GM18868 (cell line): Measurements from ENCODE around the gene TSC22D2.
A peak's percentile ranks its signal among the peaks of the same experiment; 100 is the strongest.

Source experiments
- ATAC-seq: cut with Tn5 transposase; IDR thresholded peaks from one replicate; pipeline ENCODE4 v1.9.1; 2021; ENCODE audit warnings: mild to moderate bottlenecking, moderate library complexity; ENCODE audit not compliant: unreplicated experiment

Gene TSC22D2

GRCh38 chr3:150408221-150409124 lies at the start of gene TSC22D2:
TSS of gene TSC22D2 (plus strand) at chr3:150408298. CDS start at chr3:150409351, 1,053 bp downstream.
- peak; percentile 67 for ATAC-seq

GRCh38 chr3:150359381-150359780 lies 48.7 kb upstream of the TSC22D2 start:
- no peak for ATAC-seq

- no peak for ATAC-seq
Measured at GRCh38 chr3:150360966-150361365, 47.1 kb upstream of the TSC22D2 start.

- no peak for ATAC-seq
Measured at GRCh38 chr3:150362515-150363302, 45.4 kb upstream of the TSC22D2 start.

- no peak for ATAC-seq
Measured at GRCh38 chr3:150363420-150363819, 44.7 kb upstream of the TSC22D2 start.

- peak; percentile 76 for ATAC-seq
Measured at GRCh38 chr3:150365132-150365604, 42.9 kb upstream of the TSC22D2 start.

DNA sequence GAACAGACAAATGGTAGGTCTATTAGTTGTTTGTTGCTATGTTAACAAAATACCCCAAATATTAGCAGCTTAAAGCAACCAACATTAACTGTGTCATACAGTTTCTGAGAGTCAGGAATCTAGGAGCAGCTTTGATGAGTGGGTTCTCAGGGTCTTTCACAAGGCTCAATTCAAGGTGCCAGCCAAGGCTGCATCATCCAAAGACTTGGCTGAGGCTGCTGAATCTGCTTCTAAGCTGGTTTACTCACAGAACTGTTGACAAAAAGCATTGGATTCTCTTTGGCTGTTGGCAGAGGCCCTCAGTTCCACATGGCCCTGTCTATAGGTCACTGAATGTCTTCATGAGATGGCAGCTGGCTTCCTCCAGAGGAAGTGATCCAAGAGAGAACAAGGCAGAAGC lies 40.3 kb upstream of the TSC22D2 start:
- ATAC-seq, result no peak

- ATAC-seq, result peak; percentile 76
Measured at GRCh38 chr3:150370122-150370602, 37.9 kb upstream of the TSC22D2 start.

- no peak for ATAC-seq
Measured at GRCh38 chr3:150370999-150371398, 37.1 kb upstream of the TSC22D2 start.

- ATAC-seq, result no peak
Measured at GRCh38 chr3:150371741-150372254, 36.3 kb upstream of the TSC22D2 start.

- no peak for ATAC-seq
Measured at GRCh38 chr3:150372320-150372719, 35.8 kb upstream of the TSC22D2 start.

- no peak for ATAC-seq
Measured at GRCh38 chr3:150372722-150373121, 35.4 kb upstream of the TSC22D2 start.

- no peak for ATAC-seq
Measured at GRCh38 chr3:150373234-150373875, 34.7 kb upstream of the TSC22D2 start.

DNA sequence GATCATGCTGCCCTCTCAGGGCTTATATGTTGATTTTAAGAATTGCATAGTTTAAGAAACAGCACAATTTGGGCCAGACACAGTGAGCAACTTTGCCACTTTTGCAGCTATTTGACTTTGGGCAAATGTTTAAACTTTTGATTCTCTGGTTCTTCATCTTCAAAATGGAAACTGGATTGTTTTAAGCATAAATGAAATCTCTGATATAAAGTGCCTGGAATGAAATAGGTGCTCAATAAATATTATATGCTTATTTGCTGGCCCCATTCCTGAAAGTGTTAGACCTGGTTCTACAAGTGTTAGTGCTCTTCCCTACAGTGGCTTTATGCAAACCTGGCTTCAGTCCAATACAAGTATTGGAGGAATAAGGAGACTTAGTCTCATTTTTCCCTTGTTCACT lies 33.1 kb upstream of the TSC22D2 start:
- ATAC-seq, result no peak

- ATAC-seq, result no peak
Measured at GRCh38 chr3:150376001-150376848, 31.9 kb upstream of the TSC22D2 start.

DNA sequence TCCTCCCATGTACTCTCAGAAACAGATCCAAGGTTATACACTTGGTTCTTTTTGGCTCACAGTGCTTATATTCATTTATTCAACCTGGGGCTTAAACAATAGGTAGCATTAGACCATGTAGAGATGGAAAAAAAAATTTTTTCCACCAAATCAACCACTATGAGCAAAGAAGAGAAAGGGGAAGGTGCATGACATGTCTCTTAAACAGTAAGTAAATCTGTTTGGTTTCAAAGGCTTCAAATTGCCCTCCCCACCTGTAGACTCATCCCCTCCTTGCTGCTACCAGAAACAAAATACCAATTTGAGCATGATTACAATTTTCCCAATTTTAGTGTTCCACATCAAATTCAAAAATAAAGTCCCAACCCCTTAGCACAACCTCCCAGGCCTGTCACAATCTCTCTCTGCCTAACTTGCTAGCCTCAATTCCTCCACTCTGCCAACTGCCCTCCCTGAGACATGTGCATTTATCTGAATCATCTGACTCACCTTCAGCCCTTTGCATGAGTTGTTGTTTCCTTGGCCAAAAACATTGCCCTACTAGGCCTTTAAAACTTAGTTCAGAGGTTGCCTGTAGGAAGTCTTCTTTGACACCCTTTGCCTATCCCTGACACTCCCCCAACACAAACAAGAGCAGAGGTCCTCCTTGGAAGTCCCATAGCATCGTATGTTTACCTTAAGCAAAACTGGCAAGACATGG lies 30.3 kb upstream of the TSC22D2 start:
- no peak for ATAC-seq

- no peak for ATAC-seq
Measured at GRCh38 chr3:150378301-150378748, 29.8 kb upstream of the TSC22D2 start.

DNA sequence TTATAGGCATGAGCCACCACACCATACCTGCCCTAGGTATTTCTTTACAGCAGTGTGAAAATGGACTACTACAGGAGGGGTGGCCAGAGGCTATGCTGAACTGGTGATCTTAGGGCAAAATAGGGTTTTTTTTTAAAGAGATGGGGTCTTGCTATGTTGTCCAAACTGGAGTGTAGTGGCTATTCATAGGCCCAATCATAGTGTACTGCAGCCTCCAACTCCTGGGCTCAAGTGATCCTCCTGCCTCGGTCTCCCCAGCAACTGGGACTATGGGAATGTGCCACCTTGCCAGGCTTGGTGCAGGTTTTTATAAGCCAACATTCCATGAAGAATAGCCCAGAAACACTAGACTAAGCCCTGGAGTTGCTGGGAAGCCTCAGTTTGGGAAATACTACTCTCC lies 28.6 kb upstream of the TSC22D2 start:
- no peak for ATAC-seq
